Lower lobe of right lung (tissue), 2 donors: Measurements from ENCODE around the gene GPT2. TPM values are rescaled to one million over a fixed set of nuclear protein-coding genes. Genes with fewer than 3 reads are reported as not detected.
A peak's percentile ranks its signal among the peaks of the same experiment; 100 is the strongest.

ENCODE experiments used
- ATAC-seq, 2 donors: fragments of 200-7000 bp; cut with Tn5 transposase; one replicate each; pipeline ENCODE4 v1.9.1; 2020 to 2022; ENCODE audit warnings: mild to moderate bottlenecking in 2 of 2, moderate library complexity in 2 of 2
- DNase-seq: peaks from one replicate; pipeline ENCODE4 v3.0.0-alpha.2; 2020
- H3K27ac ChIP-seq: fragments of 200-600 bp; one replicate; pipeline ENCODE4 v1.8.0; 2022
- H3K27me3 ChIP-seq: fragments of 200-600 bp; one replicate; pipeline ENCODE4 v1.8.0; 2022; ENCODE audit warnings: low read depth
- H3K36me3 ChIP-seq: fragments of 200-600 bp; one replicate; pipeline ENCODE4 v1.8.0; 2022; ENCODE audit warnings: mild to moderate bottlenecking
- H3K4me1 ChIP-seq: fragments of 200-600 bp; one replicate; pipeline ENCODE4 v1.8.0; 2022
- H3K4me3 ChIP-seq: fragments of 200-600 bp; one replicate; pipeline ENCODE4 v1.8.0; 2022; ENCODE audit warnings: mild to moderate bottlenecking
- H3K9me3 ChIP-seq: fragments of 200-600 bp; one replicate; pipeline ENCODE4 v1.8.0; 2022
- intact Hi-C: fragments of 100-400 bp; cut with DNase I; formaldehyde crosslinking; loops from one replicate; pipeline ENCODE4 v1.11.0; 2022
- total RNA-seq: library from RNA; stranded (reverse); fragmentation: NEBNext Ultra II Directional; extraction: Animal tissue kit (Norgen Biotek cat#: 25700); gene quantifications from one replicate; pipeline ENCODE4 v1.2.1, GENCODE V29; 2021
- TF ChIP-seq, protein P1 (sequence below): fragments of 200-600 bp; IDR thresholded peaks from one replicate; pipeline ENCODE4 v1.8.0; 2022; ENCODE audit warnings: antibody characterized with exemption, mild to moderate bottlenecking
- donor health status: DM: no; HTN: yes; CAD: no; lungs with severe emphysema.

GPT2 gene
- total RNA-seq, 1 donor from 2014 or later, result 4.8 TPM

DNA sequence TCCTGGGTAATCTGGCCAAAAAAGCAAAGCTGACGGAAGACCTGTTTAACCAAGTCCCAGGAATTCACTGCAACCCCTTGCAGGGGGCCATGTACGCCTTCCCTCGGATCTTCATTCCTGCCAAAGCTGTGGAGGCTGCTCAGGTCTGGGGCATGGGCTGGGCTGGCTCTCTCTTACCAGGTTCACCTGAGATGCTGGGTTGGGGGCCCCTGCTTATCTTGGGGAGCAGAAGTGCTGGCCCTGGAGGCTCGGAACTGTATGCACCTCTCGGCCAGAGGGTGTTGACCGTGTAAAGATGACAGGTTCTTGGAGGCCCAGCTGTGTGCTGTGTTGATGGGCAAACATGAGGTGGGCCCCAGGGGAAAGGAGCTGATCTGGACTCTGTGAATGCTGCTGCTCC, 40.2 kb downstream of the GPT2 start:
- intact Hi-C loops, result no loop called here
- DNase-seq (no peak), ATAC-seq (no peak)
- Histone ChIP-seq H3K4me1 (peaks cover under 1% of the 10 kb centered on the region), H3K4me3 (no peak overlapping the region), H3K9me3 (no peaks in the 10 kb centered on the region), H3K36me3 (peaks cover 13% of the 10 kb centered on the region), H3K27ac (no peak overlapping the region), H3K27me3 (no peaks in the 10 kb centered on the region)
- TF ChIP-seq, protein P1, sequence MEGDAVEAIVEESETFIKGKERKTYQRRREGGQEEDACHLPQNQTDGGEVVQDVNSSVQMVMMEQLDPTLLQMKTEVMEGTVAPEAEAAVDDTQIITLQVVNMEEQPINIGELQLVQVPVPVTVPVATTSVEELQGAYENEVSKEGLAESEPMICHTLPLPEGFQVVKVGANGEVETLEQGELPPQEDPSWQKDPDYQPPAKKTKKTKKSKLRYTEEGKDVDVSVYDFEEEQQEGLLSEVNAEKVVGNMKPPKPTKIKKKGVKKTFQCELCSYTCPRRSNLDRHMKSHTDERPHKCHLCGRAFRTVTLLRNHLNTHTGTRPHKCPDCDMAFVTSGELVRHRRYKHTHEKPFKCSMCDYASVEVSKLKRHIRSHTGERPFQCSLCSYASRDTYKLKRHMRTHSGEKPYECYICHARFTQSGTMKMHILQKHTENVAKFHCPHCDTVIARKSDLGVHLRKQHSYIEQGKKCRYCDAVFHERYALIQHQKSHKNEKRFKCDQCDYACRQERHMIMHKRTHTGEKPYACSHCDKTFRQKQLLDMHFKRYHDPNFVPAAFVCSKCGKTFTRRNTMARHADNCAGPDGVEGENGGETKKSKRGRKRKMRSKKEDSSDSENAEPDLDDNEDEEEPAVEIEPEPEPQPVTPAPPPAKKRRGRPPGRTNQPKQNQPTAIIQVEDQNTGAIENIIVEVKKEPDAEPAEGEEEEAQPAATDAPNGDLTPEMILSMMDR, result no peak

DNA sequence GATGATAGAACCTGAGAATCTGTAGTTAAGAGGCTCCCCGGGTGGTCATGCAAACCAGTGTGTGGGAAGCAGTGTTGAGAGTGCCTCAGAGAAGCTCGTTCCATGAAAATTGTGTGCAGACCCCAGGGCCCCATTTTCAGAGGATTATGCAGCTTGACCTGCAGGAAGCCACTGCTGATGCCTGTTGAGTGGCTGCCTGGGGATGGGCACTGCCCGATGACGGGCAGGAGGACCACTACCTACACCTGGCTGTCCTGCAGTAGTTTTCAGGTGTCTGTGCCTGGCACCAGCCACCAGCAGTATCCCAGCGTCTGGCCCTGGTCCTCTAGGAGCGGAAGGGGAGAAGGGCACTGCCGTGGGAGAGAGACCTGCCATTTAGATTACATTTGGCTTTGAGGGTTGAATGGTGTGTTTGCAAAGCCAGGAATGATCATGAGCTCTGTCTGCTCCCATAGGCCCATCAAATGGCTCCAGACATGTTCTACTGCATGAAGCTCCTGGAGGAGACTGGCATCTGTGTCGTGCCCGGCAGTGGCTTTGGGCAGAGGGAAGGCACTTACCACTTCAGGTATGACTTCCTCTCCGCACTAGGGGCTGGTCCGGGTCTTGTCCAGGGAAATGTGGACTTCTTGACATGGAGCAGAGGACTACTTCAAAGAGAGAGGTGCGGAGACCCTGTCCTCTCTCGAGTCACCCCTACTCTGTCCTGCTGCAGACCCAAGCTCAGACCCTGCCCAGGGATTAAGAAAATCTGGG, 42.5 kb downstream of the GPT2 start:
- TF ChIP-seq, protein P1, result no peak
- Histone ChIP-seq H3K4me3 (no peak overlapping the region), H3K9me3 (no peaks in the 10 kb centered on the region), H3K27me3 (no peaks in the 10 kb centered on the region), H3K27ac (no peak overlapping the region), H3K4me1 (peaks cover 6% of the 10 kb centered on the region), H3K36me3 (peaks cover 13% of the 10 kb centered on the region)
- DNase-seq, result no peak
- no peak for ATAC-seq
- intact Hi-C loops, result no loop called here

DNA sequence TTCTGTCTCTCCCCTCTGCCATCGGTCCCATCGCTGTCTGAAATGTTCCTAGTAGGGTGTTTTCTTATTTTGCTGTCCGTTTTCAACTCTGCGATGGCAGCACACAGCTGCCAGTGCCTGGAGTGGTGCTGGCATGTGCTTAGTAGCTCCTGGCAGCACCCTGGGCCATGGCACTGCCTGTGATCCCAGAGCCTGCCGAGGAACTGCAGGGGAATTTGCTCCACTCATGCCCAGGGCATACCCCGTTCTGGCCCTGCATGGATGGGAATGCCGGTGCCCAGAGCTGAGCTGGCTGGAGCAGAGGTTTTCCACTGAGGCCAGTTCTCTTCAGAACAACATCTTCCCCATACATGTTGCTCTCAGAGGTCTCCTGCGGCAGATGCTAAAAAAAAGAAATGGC, 43.1 kb downstream of the GPT2 start:
- TF ChIP-seq, protein P1, result no peak
- ATAC-seq (no peak), DNase-seq (no peak)
- intact Hi-C loops, result no loop called here
- Histone ChIP-seq H3K4me1 (peaks cover 6% of the 10 kb centered on the region), H3K36me3 (peaks cover 13% of the 10 kb centered on the region), H3K27me3 (no peaks in the 10 kb centered on the region), H3K4me3 (no peak overlapping the region), H3K27ac (no peak overlapping the region), H3K9me3 (no peaks in the 10 kb centered on the region)

DNA sequence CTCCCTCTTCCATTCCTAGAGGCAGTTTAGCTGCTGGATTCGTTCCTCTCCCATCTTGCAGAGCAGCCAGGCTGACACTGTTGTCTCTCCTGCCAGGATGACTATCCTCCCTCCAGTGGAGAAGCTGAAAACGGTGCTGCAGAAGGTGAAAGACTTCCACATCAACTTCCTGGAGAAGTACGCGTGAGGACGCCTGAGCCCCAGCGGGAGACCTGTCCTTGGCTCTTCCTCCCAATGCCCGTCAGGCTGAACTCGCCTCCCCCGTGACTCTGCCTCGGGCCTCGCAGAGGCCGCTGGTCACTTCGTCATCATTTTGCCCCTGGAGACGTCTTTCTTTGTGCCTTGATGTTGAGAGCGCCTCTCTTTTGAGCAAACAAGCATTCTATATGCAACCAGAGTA, 44.6 kb downstream of the GPT2 start:
- TF ChIP-seq, protein P1, result no peak
- Histone ChIP-seq H3K9me3 (no peaks in the 10 kb centered on the region), H3K27me3 (no peaks in the 10 kb centered on the region), H3K36me3 (peaks cover 6% of the 10 kb centered on the region), H3K4me1 (peaks cover 6% of the 10 kb centered on the region), H3K4me3 (no peak overlapping the region), H3K27ac (no peak overlapping the region)
- ATAC-seq (no peak), DNase-seq (no peak)
- intact Hi-C loops, result no loop called here

DNA sequence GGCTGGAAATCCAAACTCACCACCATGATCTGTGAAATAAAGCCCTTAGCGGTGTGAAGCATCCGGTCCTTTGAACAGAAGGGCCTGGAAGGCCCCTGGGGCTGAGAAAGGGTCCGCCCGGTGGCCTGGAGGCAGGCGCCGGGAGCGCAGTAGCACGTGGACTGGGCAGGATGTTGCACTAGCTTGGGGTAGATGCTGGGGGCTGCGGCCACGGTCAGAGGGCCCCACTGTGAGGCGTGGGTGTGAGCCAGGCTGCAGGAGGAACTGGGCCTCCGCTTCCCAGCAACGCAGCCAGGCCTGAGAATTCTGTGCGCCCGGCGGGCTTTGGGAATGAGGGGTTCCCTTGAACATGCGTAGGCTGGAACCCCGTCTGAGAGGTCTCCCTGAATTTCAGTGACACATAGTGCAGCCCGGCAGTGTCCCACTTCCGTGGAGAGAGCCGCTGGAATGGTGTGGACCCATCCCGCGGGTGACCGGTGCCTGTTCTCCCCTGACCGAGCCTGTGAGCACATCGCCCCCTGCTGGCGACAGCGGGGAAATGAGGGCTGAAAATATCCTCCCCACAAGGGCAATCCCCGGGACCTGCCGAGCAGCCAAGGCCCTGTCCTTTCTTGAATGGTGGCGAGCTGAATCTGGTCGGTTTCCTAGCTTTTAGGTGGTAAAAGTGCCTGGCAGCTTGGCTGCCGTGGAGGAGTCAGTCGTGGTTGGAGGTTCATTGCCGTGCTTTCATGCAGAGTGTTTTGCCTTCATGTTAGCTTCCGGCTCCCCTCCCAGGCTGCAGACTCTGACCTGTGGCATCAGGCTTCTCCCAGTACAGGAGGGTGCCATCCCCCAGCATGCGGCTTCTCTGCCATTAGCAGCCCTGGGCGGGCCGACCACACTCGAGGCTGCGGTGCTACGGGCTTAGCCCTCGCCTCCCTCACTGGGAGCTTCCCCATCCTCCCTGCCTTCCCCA, 45.5 kb downstream of the GPT2 start:
- Histone ChIP-seq H3K4me1 (peaks cover 6% of the 10 kb centered on the region), H3K27me3 (no peaks in the 10 kb centered on the region), H3K4me3 (no peak overlapping the region), H3K9me3 (no peaks in the 10 kb centered on the region), H3K36me3 (no peaks in the 10 kb centered on the region), H3K27ac (no peak overlapping the region)
- TF ChIP-seq, protein P1, result peak; percentile 94
- ATAC-seq (peak; percentile 81 to 85), DNase-seq (peak; percentile 73)
- intact Hi-C loops, result no loop called here
